Right cardiac atrium (tissue), 5 donors: ENCODE data around the gene ZNF705A. TPM values are rescaled to one million over a fixed set of nuclear protein-coding genes. Genes with fewer than 3 reads are reported as not detected.
"Not testable (repeated sequence)": the region's sequence is repeated elsewhere in the genome, so short reads cannot be mapped to it uniquely, and the experiment has no call there.

Source experiments
- ATAC-seq, 2 donors: fragments of 200-7000 bp; cut with Tn5 transposase; one replicate each; pipeline versions ENCODE4 v1.8.0 to v1.9.1; 2020; ENCODE audit warnings: moderate library complexity in 2 of 2, mild to moderate bottlenecking in 1 of 2
- DNase-seq, 3 donors: peaks; one replicate each; pipeline ENCODE4 v3.0.0-alpha.2; 2020
- H3K27ac ChIP-seq: one replicate; pipeline ENCODE4 v1.5.1; 2013; ENCODE audit warnings: mild to moderate bottlenecking, low read length, control low read depth, moderate library complexity
- H3K27me3 ChIP-seq: one replicate; pipeline ENCODE4 v1.6.1; 2013; ENCODE audit not compliant: control insufficient read depth, insufficient read depth
- H3K4me1 ChIP-seq: one replicate; pipeline ENCODE4 v1.6.1; 2013; ENCODE audit warnings: low read length; ENCODE audit not compliant: control insufficient read depth, insufficient read depth
- H3K4me3 ChIP-seq: one replicate; pipeline ENCODE4 v1.5.1; 2013; ENCODE audit warnings: low read length, control low read depth
- H3K9me3 ChIP-seq: one replicate; pipeline ENCODE4 v1.6.1; 2013; ENCODE audit warnings: low read length; ENCODE audit not compliant: control insufficient read depth
- WGBS: extraction: QIAGEN DNeasy Blood & Tissue Kit; methylation state at CpG from one replicate; pipeline ENCODE4 v1.1.7; 2013; 5-methylcytosine and 5-hydroxymethylcytosine counted together
- intact Hi-C, 4 donors: fragments of 100-400 bp; cut with DNase I; formaldehyde crosslinking; loops; one replicate each; pipeline versions ENCODE4 v1.11.0 to v1.14.0; 2022 to 2023
- polyA plus RNA-seq: library from polyadenylated mRNA; stranded (reverse); fragments of 200-250 nt; gene quantifications from one replicate; pipeline ENCODE4 v1.2.3, GENCODE V29; 2013
- total RNA-seq, 4 donors: library from RNA; stranded (reverse); fragmentation: NEBNext Ultra II Directional; extraction: Animal tissue kit (Norgen Biotek cat#: 25700); gene quantifications; one replicate each; pipeline ENCODE4 v1.2.1, GENCODE V29; 2021
- donor health status: healthy with polysubstance abuse.
- donor health status: DM: no; HTN: yes; CAD: no.
- donor health status: DM: no; HTN: no; CAD: no.
- donor health status: DM: no; HTN: yes; CAD: no; lungs with severe emphysema.
- donor health status: DM: yes; HTN: yes; CAD: no.

The ZNF705A gene
- total and polyA plus RNA-seq, 5 donors = not detected

GRCh38 chr12:8228607-8229006, 71.8 kb downstream of the ZNF705A start:
- H3K27me3 ChIP-seq, H3K27ac ChIP-seq, H3K9me3 ChIP-seq, DNase-seq, H3K4me1 ChIP-seq, ATAC-seq, H3K4me3 ChIP-seq, intact Hi-C loops: not testable (repeated sequence)
- WGBS = 94% methylated on average over 11 of the region's 11 CpGs

- 54% methylated on average over 7 of the region's 7 CpGs for WGBS
- intact Hi-C loops, H3K9me3 ChIP-seq, H3K4me3 ChIP-seq, H3K4me1 ChIP-seq, DNase-seq, ATAC-seq, H3K27ac ChIP-seq, H3K27me3 ChIP-seq: not testable (repeated sequence)
Measured at GRCh38 chr12:8229486-8229885, 72.7 kb downstream of the ZNF705A start.

Other genes with a start within 250 kb of the ZNF705A start
- gene SLC2A3, start 220.8 kb upstream of the ZNF705A start, total RNA-seq = 10 to 100 TPM; 18.5 to 29.9 (median 25.1) TPM
- gene SLC2A3, start 220.8 kb upstream of the ZNF705A start, polyA plus RNA-seq = 13.6 TPM
- 10 to 100 TPM; 20.2 to 26.0 (median 22.8) TPM for gene FOXJ2, start 124.3 kb upstream of the ZNF705A start, total RNA-seq
- gene FOXJ2, start 124.3 kb upstream of the ZNF705A start, polyA plus RNA-seq = 10.0 TPM
- gene C3AR1, start 90.7 kb upstream of the ZNF705A start, total RNA-seq = 1 to 10 TPM; 6.4 to 9.6 (median 7.4) TPM
- 2.4 TPM for gene C3AR1, start 90.7 kb upstream of the ZNF705A start, polyA plus RNA-seq
- gene NECAP1, start 74.7 kb upstream of the ZNF705A start, total RNA-seq = 10 to 100 TPM; 23.1 to 29.6 (median 26.9) TPM
- gene NECAP1, start 74.7 kb upstream of the ZNF705A start, polyA plus RNA-seq = 19.0 TPM
- 1 to 10 TPM in 3 of 4 donors, under 1 TPM in 1; 0.82 to 1.5 (median 1.1) TPM for gene CLEC4A, start 33.4 kb upstream of the ZNF705A start, total RNA-seq
- 0.75 TPM for gene CLEC4A, start 33.4 kb upstream of the ZNF705A start, polyA plus RNA-seq
- under 1 TPM in 3 of 4 donors, not detected in 1; 0.15 to 0.51 (median 0.31) TPM for gene FAM90A1, start 70.6 kb downstream of the ZNF705A start, total RNA-seq
- gene FAM90A1, start 70.6 kb downstream of the ZNF705A start, polyA plus RNA-seq = 0.07 TPM